ENCODE data around the gene MYLK. TPM values are rescaled to one million over a fixed set of nuclear protein-coding genes. Genes with fewer than 3 reads are reported as not detected.

Gene MYLK
- total and polyA plus RNA-seq, 9 donors: 16.4 to 34.5 (median 27.0) TPM

DNA sequence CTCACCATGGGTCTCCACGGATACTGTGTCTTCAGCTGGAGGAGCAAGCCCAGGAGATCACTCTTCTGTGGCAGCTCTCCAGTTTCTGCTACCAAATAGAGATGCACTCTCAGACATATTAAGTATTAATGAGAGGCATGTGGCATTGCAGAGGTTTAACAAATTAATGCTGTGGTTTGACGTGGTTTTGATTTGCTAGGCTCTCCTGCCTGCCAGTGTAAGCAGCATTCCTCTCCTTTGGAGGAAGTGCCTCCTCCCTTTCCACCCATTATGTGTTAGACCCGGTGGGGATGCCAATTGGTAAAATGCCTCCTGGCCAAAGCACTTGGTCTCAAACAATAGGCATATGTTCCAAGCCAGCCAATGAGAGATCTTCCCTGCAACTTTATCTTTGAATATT, 124.8 kb downstream of the MYLK start:
- H3K4me1 ChIP-seq (ENCODE audit: control insufficient read depth, insufficient read depth, low read length): peaks cover 16% of the 10 kb centered on the region
- DNase-seq: no peak
- no peak overlapping the region for H3K4me3 ChIP-seq (ENCODE audit: low read length)
- H3K27ac ChIP-seq (ENCODE audit: low read length): no peak overlapping the region
- no peaks in the 10 kb centered on the region for H3K36me3 ChIP-seq (ENCODE audit: control insufficient read depth, insufficient read depth, low read length)
- H3K27me3 ChIP-seq (ENCODE audit: control insufficient read depth, insufficient read depth, low read length): no peaks in the 10 kb centered on the region
- no peaks in the 10 kb centered on the region for H3K9me3 ChIP-seq (replicated peaks; ENCODE audit: control insufficient read depth, low read depth, low read length)
- WGBS (ENCODE audit: insufficient coverage): no CpG with 5 or more reads among the region's 3 CpGs

DNA sequence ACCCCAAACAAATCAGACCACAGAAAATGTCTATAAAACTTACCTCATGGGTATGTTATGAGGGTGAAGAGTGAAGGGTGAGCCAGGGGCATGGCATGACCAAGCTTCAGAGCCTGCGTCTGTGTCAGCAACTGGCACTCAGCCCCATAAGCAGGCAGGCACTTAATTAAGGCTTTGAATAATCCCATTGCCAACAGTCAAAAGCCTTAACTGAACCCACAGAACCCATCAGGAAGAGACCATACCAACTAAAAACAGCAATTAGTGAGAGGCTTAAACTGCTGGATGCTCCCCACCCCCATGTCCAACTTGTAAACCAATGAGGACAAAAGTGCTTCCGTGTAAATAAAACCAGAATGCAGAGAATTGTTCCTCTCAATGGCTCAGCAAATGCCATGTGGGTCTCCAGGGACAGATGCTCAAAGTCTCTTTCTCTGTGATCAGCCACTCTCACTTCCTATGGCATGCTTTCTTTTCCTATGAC, 126.0 kb downstream of the MYLK start:
- H3K27me3 ChIP-seq (ENCODE audit: control insufficient read depth, insufficient read depth, low read length): no peaks in the 10 kb centered on the region
- WGBS (ENCODE audit: insufficient coverage): 44% methylated on average over 1 of the region's 2 CpGs
- no peak overlapping the region for H3K4me3 ChIP-seq (ENCODE audit: low read length)
- no peak overlapping the region for H3K27ac ChIP-seq (ENCODE audit: low read length)
- H3K36me3 ChIP-seq (ENCODE audit: control insufficient read depth, insufficient read depth, low read length): no peaks in the 10 kb centered on the region
- DNase-seq: peak; percentile 66
- peaks cover 16% of the 10 kb centered on the region for H3K4me1 ChIP-seq (ENCODE audit: control insufficient read depth, insufficient read depth, low read length)
- H3K9me3 ChIP-seq (replicated peaks; ENCODE audit: control insufficient read depth, low read depth, low read length): no peaks in the 10 kb centered on the region

- Histone ChIP-seq H3K27ac (ENCODE audit: low read length) (no peak overlapping the region), H3K9me3 (replicated peaks; ENCODE audit: control insufficient read depth, low read depth, low read length) (no peaks in the 10 kb centered on the region), H3K27me3 (ENCODE audit: control insufficient read depth, insufficient read depth, low read length) (no peaks in the 10 kb centered on the region), H3K4me1 (ENCODE audit: control insufficient read depth, insufficient read depth, low read length) (peaks cover 16% of the 10 kb centered on the region), H3K36me3 (ENCODE audit: control insufficient read depth, insufficient read depth, low read length) (no peaks in the 10 kb centered on the region), H3K4me3 (ENCODE audit: low read length) (no peak overlapping the region)
- peak; percentile 84 for DNase-seq
- WGBS (ENCODE audit: insufficient coverage): 62% methylated on average over 3 of the region's 5 CpGs
Observed at GRCh38 chr3:123757281-123757940, 126.7 kb downstream of the MYLK start.

GRCh38 chr3:123755501-123755900, 128.6 kb downstream of the MYLK start:
- H3K9me3 ChIP-seq (replicated peaks; ENCODE audit: control insufficient read depth, low read depth, low read length): no peaks in the 10 kb centered on the region
- H3K4me1 ChIP-seq (ENCODE audit: control insufficient read depth, insufficient read depth, low read length): peaks cover 16% of the 10 kb centered on the region
- no peak overlapping the region for H3K4me3 ChIP-seq (ENCODE audit: low read length)
- no peak overlapping the region for H3K27ac ChIP-seq (ENCODE audit: low read length)
- WGBS (ENCODE audit: insufficient coverage): 80% methylated on average over 1 of the region's 2 CpGs
- DNase-seq: no peak
- H3K36me3 ChIP-seq (ENCODE audit: control insufficient read depth, insufficient read depth, low read length): no peaks in the 10 kb centered on the region
- no peaks in the 10 kb centered on the region for H3K27me3 ChIP-seq (ENCODE audit: control insufficient read depth, insufficient read depth, low read length)

DNA sequence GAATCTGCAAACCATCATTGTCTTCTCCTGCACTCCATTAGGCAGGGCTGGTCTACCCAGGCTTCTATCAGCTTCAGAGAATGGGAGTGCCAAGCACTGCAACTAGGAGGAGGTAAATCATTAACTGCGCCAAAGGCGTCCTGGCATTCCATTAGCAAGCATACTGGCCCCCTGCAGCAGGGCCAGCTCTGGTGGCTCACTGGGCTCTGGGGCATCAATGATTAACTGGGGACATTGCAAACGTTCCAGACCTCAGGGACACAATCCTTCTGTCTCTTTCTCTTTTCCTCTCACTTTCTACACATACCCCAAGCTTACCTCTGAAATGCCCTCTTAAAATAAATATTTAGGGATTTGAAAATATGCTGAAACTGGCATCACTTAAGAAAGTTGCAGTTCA, 129.0 kb downstream of the MYLK start:
- DNase-seq: no peak
- no peak overlapping the region for H3K27ac ChIP-seq (ENCODE audit: low read length)
- H3K9me3 ChIP-seq (replicated peaks; ENCODE audit: control insufficient read depth, low read depth, low read length): no peaks in the 10 kb centered on the region
- WGBS (ENCODE audit: insufficient coverage): 92% methylated on average over 2 of the region's 3 CpGs
- H3K36me3 ChIP-seq (ENCODE audit: control insufficient read depth, insufficient read depth, low read length): no peaks in the 10 kb centered on the region
- no peak overlapping the region for H3K4me3 ChIP-seq (ENCODE audit: low read length)
- H3K27me3 ChIP-seq (ENCODE audit: control insufficient read depth, insufficient read depth, low read length): no peaks in the 10 kb centered on the region
- H3K4me1 ChIP-seq (ENCODE audit: control insufficient read depth, insufficient read depth, low read length): peaks cover 16% of the 10 kb centered on the region

- H3K36me3 ChIP-seq (ENCODE audit: control insufficient read depth, insufficient read depth, low read length): no peaks in the 10 kb centered on the region
- no peak overlapping the region for H3K27ac ChIP-seq (ENCODE audit: low read length)
- no peaks in the 10 kb centered on the region for H3K9me3 ChIP-seq (replicated peaks; ENCODE audit: control insufficient read depth, low read depth, low read length)
- peaks cover 13% of the 10 kb centered on the region for H3K4me1 ChIP-seq (ENCODE audit: control insufficient read depth, insufficient read depth, low read length)
- no peaks in the 10 kb centered on the region for H3K27me3 ChIP-seq (ENCODE audit: control insufficient read depth, insufficient read depth, low read length)
- no peak for DNase-seq
- H3K4me3 ChIP-seq (ENCODE audit: low read length): no peak overlapping the region
Observed at GRCh38 chr3:123753286-123753685, 130.8 kb downstream of the MYLK start.

GRCh38 chr3:123752228-123752627, 131.9 kb downstream of the MYLK start:
- Histone ChIP-seq H3K4me3 (ENCODE audit: low read length) (no peak overlapping the region), H3K4me1 (ENCODE audit: control insufficient read depth, insufficient read depth, low read length) (peaks cover 4% of the 10 kb centered on the region), H3K36me3 (ENCODE audit: control insufficient read depth, insufficient read depth, low read length) (no peaks in the 10 kb centered on the region), H3K27me3 (ENCODE audit: control insufficient read depth, insufficient read depth, low read length) (no peaks in the 10 kb centered on the region), H3K27ac (ENCODE audit: low read length) (no peak overlapping the region), H3K9me3 (replicated peaks; ENCODE audit: control insufficient read depth, low read depth, low read length) (no peaks in the 10 kb centered on the region)
- 87% methylated on average over 3 of the region's 8 CpGs for WGBS (ENCODE audit: insufficient coverage)
- DNase-seq: no peak

- Histone ChIP-seq H3K9me3 (replicated peaks; ENCODE audit: control insufficient read depth, low read depth, low read length) (no peaks in the 10 kb centered on the region), H3K36me3 (ENCODE audit: control insufficient read depth, insufficient read depth, low read length) (no peaks in the 10 kb centered on the region), H3K4me3 (ENCODE audit: low read length) (no peak overlapping the region), H3K27ac (ENCODE audit: low read length) (no peak overlapping the region), H3K27me3 (ENCODE audit: control insufficient read depth, insufficient read depth, low read length) (no peaks in the 10 kb centered on the region), H3K4me1 (ENCODE audit: control insufficient read depth, insufficient read depth, low read length) (no peaks in the 10 kb centered on the region)
- 85% methylated on average over 2 of the region's 3 CpGs for WGBS (ENCODE audit: insufficient coverage)
- no peak for DNase-seq
Observed at GRCh38 chr3:123751433-123751832, 132.7 kb downstream of the MYLK start.

DNA sequence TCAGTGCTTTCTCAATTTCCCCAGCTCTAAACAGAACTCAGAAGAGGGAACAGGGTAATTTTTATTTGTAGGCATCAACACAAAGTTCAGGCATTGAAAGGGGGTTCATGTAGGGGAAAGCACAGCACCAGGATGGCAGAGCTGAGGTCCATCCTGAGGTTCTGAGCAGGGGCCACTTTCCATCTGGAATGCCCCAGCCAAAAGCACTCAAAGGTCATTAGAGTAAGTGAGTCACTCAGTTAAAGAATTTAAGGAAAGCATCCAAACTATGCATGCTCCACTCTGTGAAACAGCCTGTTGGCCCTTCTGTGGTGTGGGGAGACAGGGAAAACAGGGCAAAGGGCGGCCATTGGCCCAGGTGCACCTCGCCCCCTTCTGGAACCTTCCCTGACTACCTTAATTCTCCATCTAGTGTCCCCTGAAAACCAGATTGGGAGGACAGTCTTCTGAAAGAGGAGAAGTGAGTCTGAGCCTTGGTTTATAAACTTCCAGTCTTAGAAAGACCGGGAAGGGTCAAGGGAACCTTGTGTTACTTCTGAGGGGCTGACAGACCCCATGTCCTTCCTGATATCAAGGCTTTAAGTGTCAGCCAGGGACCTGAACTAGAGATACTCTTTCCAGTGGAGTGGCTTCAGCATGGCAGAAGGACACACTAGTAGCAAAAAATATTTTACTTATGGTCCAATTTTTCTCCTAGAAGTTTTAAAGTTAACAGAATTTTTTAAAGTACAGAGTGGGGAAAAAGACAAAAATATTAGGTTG, 133.3 kb downstream of the MYLK start:
- H3K4me3 ChIP-seq (ENCODE audit: low read length): no peak overlapping the region
- no peaks in the 10 kb centered on the region for H3K36me3 ChIP-seq (ENCODE audit: control insufficient read depth, insufficient read depth, low read length)
- 100% methylated on average over 1 of the region's 3 CpGs for WGBS (ENCODE audit: insufficient coverage)
- no peak overlapping the region for H3K27ac ChIP-seq (ENCODE audit: low read length)
- no peaks in the 10 kb centered on the region for H3K9me3 ChIP-seq (replicated peaks; ENCODE audit: control insufficient read depth, low read depth, low read length)
- DNase-seq: no peak
- H3K4me1 ChIP-seq (ENCODE audit: control insufficient read depth, insufficient read depth, low read length): no peaks in the 10 kb centered on the region
- no peaks in the 10 kb centered on the region for H3K27me3 ChIP-seq (ENCODE audit: control insufficient read depth, insufficient read depth, low read length)

DNA sequence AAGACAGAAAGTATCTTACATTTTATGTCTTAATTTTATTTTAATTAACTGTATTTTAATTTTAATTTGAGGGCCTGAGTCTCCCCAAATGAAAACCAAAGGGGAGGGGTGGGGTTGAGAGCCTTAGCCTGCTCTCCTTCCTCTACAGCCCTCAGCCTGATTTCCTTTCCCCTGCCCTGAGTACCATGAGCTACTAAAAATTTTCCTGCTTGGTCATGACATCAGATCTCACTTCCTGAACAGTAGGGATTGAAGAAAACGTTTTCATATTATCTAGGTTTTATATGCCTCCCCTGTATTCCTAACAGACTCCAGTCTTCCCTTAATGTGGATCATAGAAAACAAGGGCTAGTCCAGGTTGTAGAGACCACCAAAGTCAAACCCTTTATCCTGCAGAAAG, 133.9 kb downstream of the MYLK start:
- Histone ChIP-seq H3K4me3 (ENCODE audit: low read length) (no peak overlapping the region), H3K27ac (ENCODE audit: low read length) (no peak overlapping the region), H3K4me1 (ENCODE audit: control insufficient read depth, insufficient read depth, low read length) (no peaks in the 10 kb centered on the region), H3K36me3 (ENCODE audit: control insufficient read depth, insufficient read depth, low read length) (no peaks in the 10 kb centered on the region), H3K27me3 (ENCODE audit: control insufficient read depth, insufficient read depth, low read length) (no peaks in the 10 kb centered on the region), H3K9me3 (replicated peaks; ENCODE audit: control insufficient read depth, low read depth, low read length) (no peaks in the 10 kb centered on the region)
- DNase-seq: no peak
- WGBS (ENCODE audit: insufficient coverage): no CpG with 5 or more reads among the region's 1 CpG

Data from muscle of leg (tissue), 11 donors.